Astrocyte of the cerebellum (primary cell): ENCODE measurements around the gene COL4A3.

Experiments used
- DNase-seq: peaks from one replicate; pipeline ENCODE4 v3.0.0-alpha.2; 2011; ENCODE audit warnings: low read depth
- H3K4me3 ChIP-seq: 2 replicates; pipeline ENCODE4 v1.5.1; 2011; ENCODE audit warnings: mild to moderate bottlenecking, low read depth, low read length, moderate library complexity
- CTCF ChIP-seq: IDR thresholded peaks from 2 replicates; pipeline ENCODE4 v1.5.1; 2012; ENCODE audit warnings: low read length, low read depth, moderate library complexity, mild to moderate bottlenecking; ENCODE audit errors: missing control alignments
- in situ Hi-C: cut with HindIII; loops from 2 replicates; pipeline ENCODE4 v1.10.0; 2017; ENCODE audit warnings: low sequenced_read_pairs

Gene COL4A3

DNA sequence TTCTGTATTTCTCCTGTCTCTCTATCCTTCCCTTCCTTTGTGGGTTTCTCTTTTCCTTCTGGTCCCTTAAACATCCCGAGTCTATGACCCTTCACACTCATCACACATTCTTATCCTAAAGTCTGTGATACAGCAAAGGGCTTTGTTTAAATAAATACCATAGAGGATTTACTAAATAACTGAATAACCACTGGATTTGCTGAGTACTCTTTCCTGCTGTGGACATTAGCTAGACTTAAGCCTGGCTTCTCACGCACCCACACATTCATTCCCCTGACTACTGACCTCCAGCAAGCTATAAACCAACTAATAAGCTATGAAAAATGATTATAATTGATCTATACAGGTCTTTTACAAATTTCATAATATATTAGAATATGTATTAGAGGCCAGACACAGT is 76.6 kb downstream of the COL4A3 start:
- in situ Hi-C loops: loop anchor here (5.0 kb wide), 1 partner anchor 71 kb away; no protein-coding TSS in a partner anchor
- H3K4me3 ChIP-seq: no peak overlapping the region
- DNase-seq: no peak
- no peak for TF ChIP-seq CTCF

DNA sequence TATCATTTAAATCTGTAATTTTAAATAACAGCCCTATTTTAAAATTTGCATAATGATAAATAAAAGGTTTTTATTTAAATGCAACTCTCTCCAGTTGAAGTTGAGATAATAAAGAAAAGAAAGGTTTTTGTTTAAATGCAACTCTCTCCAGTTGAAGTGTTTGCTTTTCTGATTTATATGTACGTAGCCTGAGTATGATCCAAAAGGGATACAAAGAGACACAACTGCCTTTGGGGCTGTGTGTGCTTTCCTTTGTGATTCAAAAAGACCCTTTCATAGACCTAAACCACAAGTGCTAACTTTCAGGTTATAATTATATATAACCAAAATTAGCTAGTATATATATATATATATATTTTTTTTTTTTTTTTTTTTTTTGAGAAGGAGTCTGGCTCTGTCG is 84.5 kb downstream of the COL4A3 start:
- no peak overlapping the region for H3K4me3 ChIP-seq
- no peak for DNase-seq
- TF ChIP-seq CTCF: no peak
- in situ Hi-C loops: no loop called here

DNA sequence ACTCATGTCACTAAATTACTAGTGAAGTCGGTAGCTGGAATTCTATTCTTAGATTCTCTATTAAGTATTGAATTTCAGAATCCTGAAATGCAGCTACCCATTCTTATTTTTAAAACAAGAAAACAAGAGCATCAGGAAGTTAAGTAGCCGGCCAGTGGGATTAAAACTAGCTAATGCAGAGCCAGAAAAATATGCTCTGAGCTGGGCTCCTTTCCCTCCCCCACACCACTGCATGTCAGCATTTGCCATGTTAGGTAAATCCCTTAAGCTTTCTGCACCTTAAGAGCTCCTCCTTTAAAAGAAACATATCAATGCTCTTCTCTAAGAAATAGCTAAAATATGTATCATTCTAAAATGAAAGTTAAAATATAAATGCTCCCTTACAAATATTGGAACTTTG is 88.4 kb downstream of the COL4A3 start:
- H3K4me3 ChIP-seq: no peak overlapping the region
- no peak for TF ChIP-seq CTCF
- in situ Hi-C loops: no loop called here
- no peak for DNase-seq

GRCh38 chr2:227256605-227257004 is 92.2 kb downstream of the COL4A3 start:
- in situ Hi-C loops: no loop called here
- H3K4me3 ChIP-seq: no peak overlapping the region
- TF ChIP-seq CTCF: no peak
- DNase-seq: no peak

DNA sequence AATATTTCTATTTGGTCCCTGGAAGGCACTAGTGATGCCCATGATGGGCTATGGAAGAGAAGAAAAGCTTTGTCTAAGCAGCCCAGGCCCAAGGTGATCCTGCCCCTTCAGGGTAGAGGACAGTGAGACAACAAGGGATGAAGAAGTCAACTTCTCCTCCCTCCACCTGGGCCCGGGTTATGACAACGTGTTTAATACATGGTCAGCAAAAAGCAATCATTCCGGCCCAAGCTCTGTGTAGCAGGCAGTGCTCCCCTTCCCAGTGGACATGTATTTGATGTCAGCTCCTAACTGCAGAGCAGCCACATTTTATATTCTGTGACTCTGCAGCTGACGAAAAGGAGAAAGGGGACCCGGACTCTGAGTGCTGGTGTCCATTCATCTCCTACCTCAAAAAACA is 93.4 kb downstream of the COL4A3 start:
- no peak for DNase-seq
- no peak for TF ChIP-seq CTCF
- H3K4me3 ChIP-seq: no peak overlapping the region
- in situ Hi-C loops: no loop called here

DNA sequence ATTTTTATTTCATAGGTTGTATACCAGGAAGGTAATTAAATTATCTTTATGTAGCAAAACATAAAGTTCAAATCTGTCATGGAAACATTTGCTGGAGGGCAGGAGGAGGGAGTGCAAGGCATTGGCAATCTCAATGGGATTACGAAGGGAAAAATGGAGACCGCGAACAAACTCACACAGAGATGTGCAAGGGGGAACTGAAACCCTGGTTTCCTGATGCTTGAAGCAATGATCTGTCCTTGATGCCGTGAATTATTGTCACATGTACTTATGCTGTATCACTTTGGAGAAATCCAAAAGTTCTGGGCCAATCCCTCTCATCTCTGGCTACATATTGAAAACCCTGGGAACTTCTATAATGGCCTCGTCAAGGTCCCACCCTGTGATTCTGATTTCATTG is 95.6 kb downstream of the COL4A3 start:
- in situ Hi-C loops: no loop called here
- no peak for DNase-seq
- H3K4me3 ChIP-seq: no peak overlapping the region
- TF ChIP-seq CTCF: no peak
